ENCODE measurements around the gene GAS1.

- peak in 1 of 2 experiments; percentile 45; a peak in 3 of 4 replicates for TF ChIP-seq RAD21 (IDR thresholded peaks at IDR 0.05 in 1 of 2, conservative IDR thresholded peaks at IDR 0.05 in 1 of 2; ENCODE audit: low read depth in 2 of 2, low read length in 2 of 2)
- peak; percentile 32; the same call in 1 of the 2 replicates for TF ChIP-seq YY1 (IDR thresholded peaks at IDR 0.05; ENCODE audit: low read depth, low read length)
- TF ChIP-seq NRF1 (IDR thresholded peaks at IDR 0.05; ENCODE audit: low read depth, low read length) = no peak
- peak; percentile 15 to 31 (median 20) for TF ChIP-seq CTCF (IDR thresholded peaks at IDR 0.05; ENCODE audit: control extremely low read depth in 1 of 3, insufficient read depth in 1 of 3, low read depth in 1 of 3, low read length in 3 of 3)
- peak; percentile 11 for TF ChIP-seq EZH2 (IDR thresholded peaks at IDR 0.05; ENCODE audit: low read depth, low read length, severe bottlenecking)
- TF ChIP-seq CHD2 (IDR thresholded peaks at IDR 0.05; ENCODE audit: low read length) = no peak
- TF ChIP-seq EP300 (IDR thresholded peaks at IDR 0.05; ENCODE audit: borderline replicate concordance in 1 of 2, low read depth in 2 of 2, low read length in 2 of 2) = no peak
- no peak for TF ChIP-seq POLR2AphosphoS5 (IDR thresholded peaks at IDR 0.05; ENCODE audit: low read depth, low read length)
Observed at GRCh38 chr9:86945728-86946200, 1.5 kb downstream of the GAS1 start.
